HCT116 (cell line): Measurements from ENCODE around the gene CDKAL1. TPM values are rescaled to one million over a fixed set of nuclear protein-coding genes. Genes with fewer than 3 reads are reported as not detected.

ENCODE experiments used
- ATAC-seq: fragments of 200-7000 bp; cut with Tn5 transposase; 2 replicates; pipeline ENCODE4 v1.9.1; 2020; ENCODE audit warnings: mild to moderate bottlenecking, moderate library complexity
- BruUV-seq: library from RNA; stranded (reverse); fragments of 400-500 nt; replicated peaks from 2 replicates; lab custom pipeline; 2021; lab: Mats Ljungman, UMichigan
- CTCF ChIA-PET: fragments of 300-600 bp; sonication (Branson Sonifier 250); formaldehyde crosslinking; loops from one replicate; lab custom pipeline; 2021; ENCODE audit warnings: antibody characterized with exemption; lab: Charles Lee
- POLR2A ChIA-PET: fragments of 300-600, 350-600 bp; sonication (Branson Sonifier 250); formaldehyde crosslinking; loops from one replicate; lab custom pipeline; 2021; ENCODE audit warnings: antibody characterized with exemption; lab: Charles Lee
- RAD21 ChIA-PET, 2 experiments: fragments of 300-600 bp; sonication (Branson Sonifier 250); formaldehyde crosslinking; loops; one replicate each; lab custom pipeline; 2023; ENCODE audit warnings: low total read pairs in 2 of 2; ENCODE audit not compliant: uncharacterized antibody in 2 of 2, unreplicated experiment in 2 of 2, low non-redundant PET in 1 of 2; lab: Charles Lee
- DNase-seq: peaks from one replicate; pipeline ENCODE4 v3.0.0-alpha.2; 2010; ENCODE audit warnings: low read depth, low spot score
- H2AFZ ChIP-seq: fragments of 200-600 bp; shearing (Covaris generic), sonication (generic); 2 replicates; pipeline ENCODE4 v1.6.1; 2017; ENCODE audit warnings: low read depth, mixed run types, mixed read lengths, antibody characterized with exemption, low read length; ENCODE audit not compliant: poor library complexity, severe bottlenecking
- H3K27ac ChIP-seq: 2 replicates; pipeline ENCODE4 v1.5.1; 2012; ENCODE audit warnings: low read depth, low read length
- H3K27me3 ChIP-seq: fragments of 200-600 bp; sonication (generic); 2 replicates; pipeline ENCODE4 v1.6.1; 2016; ENCODE audit warnings: mixed run types, low read length, mixed read lengths; ENCODE audit not compliant: insufficient read depth
- H3K36me3 ChIP-seq, 2 experiments: fragments of 200-500 bp in 1 of 2; fragments of 200-600 bp in 1 of 2; sonication (Bioruptor generic) in 1 of 2; sonication (generic) in 1 of 2; 2 replicates each; pipeline versions ENCODE4 v1.5.1 to v1.6.1; 2014 to 2016; ENCODE audit warnings: low read length in 2 of 2, inconsistent platforms in 1 of 2, mixed read lengths in 1 of 2, mixed run types in 1 of 2; ENCODE audit not compliant: insufficient read depth in 2 of 2, control insufficient read depth in 1 of 2
- H3K4me1 ChIP-seq, 2 experiments: fragments of 200-600 bp in 1 of 2; sonication (generic) in 1 of 2; 2 replicates each; pipeline versions ENCODE4 v1.5.1 to v1.6.1; 2012 to 2017; ENCODE audit warnings: low read length in 2 of 2, inconsistent platforms in 1 of 2, mild to moderate bottlenecking in 1 of 2, mixed read lengths in 1 of 2, mixed run types in 1 of 2, moderate library complexity in 1 of 2; ENCODE audit not compliant: insufficient read depth in 2 of 2, control insufficient read depth in 1 of 2
- H3K4me2 ChIP-seq: fragments of 200-600 bp; sonication (generic); 2 replicates; pipeline ENCODE4 v1.6.1; 2017; ENCODE audit warnings: mixed run types, low read length, mixed read lengths
- H3K4me3 ChIP-seq, 2 experiments: fragments of 200-600 bp in 1 of 2; sonication (generic) in 1 of 2; replicated peaks in 1 of 2; 2 replicates each; pipeline ENCODE4 v1.5.1; 2011 to 2016; ENCODE audit warnings: low read length in 2 of 2, control low read depth in 1 of 2, low read depth in 1 of 2, mild to moderate bottlenecking in 1 of 2, mixed read lengths in 1 of 2, mixed run types in 1 of 2
- H3K79me2 ChIP-seq: fragments of 200-600 bp; sonication (generic); 2 replicates; pipeline ENCODE4 v1.6.1; 2017; ENCODE audit warnings: mild to moderate bottlenecking, mixed run types, low read length, moderate library complexity, mixed read lengths; ENCODE audit not compliant: insufficient read depth
- H3K9ac ChIP-seq: fragments of 200-600 bp; sonication (generic); 2 replicates; pipeline ENCODE4 v1.6.1; 2016; ENCODE audit warnings: low read length, mixed read lengths
- H3K9me2 ChIP-seq: fragments of 200-600 bp; sonication (generic), shearing (Covaris generic); 2 replicates; pipeline ENCODE4 v1.6.1; 2017; ENCODE audit warnings: mixed run types, mild to moderate bottlenecking, moderate library complexity; ENCODE audit not compliant: insufficient read depth
- H3K9me3 ChIP-seq, 2 experiments: fragments of 200-500 bp in 1 of 2; fragments of 200-600 bp in 1 of 2; sonication (Bioruptor generic) in 1 of 2; sonication (generic) in 1 of 2; 2 replicates each; pipeline ENCODE4 v1.6.1; 2014 to 2017; ENCODE audit warnings: low read length in 2 of 2, mixed read lengths in 2 of 2, inconsistent platforms in 1 of 2, low read depth in 1 of 2, mild to moderate bottlenecking in 1 of 2, mixed run types in 1 of 2, moderate library complexity in 1 of 2; ENCODE audit not compliant: control insufficient read depth in 1 of 2, insufficient read depth in 1 of 2
- H4K20me1 ChIP-seq: fragments of 200-600 bp; sonication (generic), shearing (Covaris generic); 2 replicates; pipeline ENCODE4 v1.6.1; 2017; ENCODE audit warnings: mixed run types, mild to moderate bottlenecking, moderate library complexity; ENCODE audit not compliant: insufficient read depth
- ELF1 ChIP-seq: IDR thresholded peaks from 2 replicates; pipeline ENCODE4 v1.6.1; 2012; ENCODE audit warnings: low read depth, borderline replicate concordance
- EZH2 ChIP-seq: fragments of 200-600 bp; sonication (generic); IDR thresholded peaks from 2 replicates; pipeline ENCODE4 v1.6.1; 2017; ENCODE audit warnings: antibody characterized with exemption, mixed run types
- POLR2A ChIP-seq: IDR thresholded peaks from 2 replicates; pipeline ENCODE4 v1.7.0; 2011; ENCODE audit warnings: borderline replicate concordance; ENCODE audit not compliant: insufficient read depth, insufficient read length; ENCODE audit errors: extremely low read depth
- SIN3A ChIP-seq: IDR thresholded peaks from 2 replicates; pipeline ENCODE4 v1.6.1; 2012; ENCODE audit warnings: low read depth
- TCF7L2 ChIP-seq: IDR thresholded peaks from 2 replicates; pipeline ENCODE4 v1.7.0; 2011; ENCODE audit warnings: borderline replicate concordance, inconsistent platforms; ENCODE audit not compliant: insufficient read depth, insufficient read length; ENCODE audit errors: extremely low read depth
- YY1 ChIP-seq: IDR thresholded peaks from 2 replicates; pipeline ENCODE4 v1.6.1; 2011; ENCODE audit warnings: low read length, low read depth, moderate library complexity, mild to moderate bottlenecking; ENCODE audit not compliant: insufficient replicate concordance; ENCODE audit errors: extremely low read depth
- ZFX ChIP-seq: fragments of 450-650 bp; IDR thresholded peaks from 2 replicates; pipeline ENCODE4 v1.6.1; 2017
- ZNF274 ChIP-seq: fragments of 200-500 bp; sonication (Bioruptor generic); IDR thresholded peaks from 2 replicates; pipeline ENCODE4 v1.6.1; 2014; ENCODE audit warnings: mild to moderate bottlenecking, low read depth, low read length, inconsistent platforms
- intact Hi-C: fragments of 100-400 bp; cut with micrococcal nuclease; formaldehyde crosslinking; loops from 2 replicates; pipeline ENCODE4 v1.10.0; 2022
- total RNA-seq: library from RNA; stranded (reverse); gene quantifications from one replicate; pipeline ENCODE4 v1.2.1, GENCODE V29; 2021; ENCODE audit not compliant: unreplicated experiment
- TF ChIP-seq, protein P1 (sequence below): IDR thresholded peaks from 2 replicates; pipeline ENCODE4 v1.6.1; 2012; ENCODE audit warnings: low read depth
- TF ChIP-seq, protein P2 (sequence below), 3 experiments: fragments of 200-600 bp in 1 of 3; sonication (generic) in 1 of 3; IDR thresholded peaks in 2 of 3; conservative IDR thresholded peaks in 1 of 3; 2 replicates each; pipeline ENCODE4 v1.5.1; 2012 to 2017; ENCODE audit warnings: low read depth in 2 of 3, low read length in 2 of 3, antibody characterized with exemption in 1 of 3, borderline replicate concordance in 1 of 3, control low read depth in 1 of 3, mild to moderate bottlenecking in 1 of 3, mixed read lengths in 1 of 3, mixed run types in 1 of 3, moderate library complexity in 1 of 3; ENCODE audit not compliant: insufficient read depth in 1 of 3
- TF ChIP-seq, protein P3 (sequence below): IDR thresholded peaks from 2 replicates; pipeline ENCODE4 v1.6.1; 2012

CDKAL1 gene
- total RNA-seq, 1 experiment from 2014 or later = 14.9 TPM

- ATAC-seq = no peak
- Histone ChIP-seq H4K20me1 (no peaks in the 10 kb centered on the region), H3K4me1 (peaks cover 36 to 45% of the 10 kb centered on the region in 2 experiments), H3K9ac (no peak overlapping the region)
- DNase-seq = no peak
- CTCF ChIA-PET = no interaction called here
- TF ChIP-seq, protein P1, sequence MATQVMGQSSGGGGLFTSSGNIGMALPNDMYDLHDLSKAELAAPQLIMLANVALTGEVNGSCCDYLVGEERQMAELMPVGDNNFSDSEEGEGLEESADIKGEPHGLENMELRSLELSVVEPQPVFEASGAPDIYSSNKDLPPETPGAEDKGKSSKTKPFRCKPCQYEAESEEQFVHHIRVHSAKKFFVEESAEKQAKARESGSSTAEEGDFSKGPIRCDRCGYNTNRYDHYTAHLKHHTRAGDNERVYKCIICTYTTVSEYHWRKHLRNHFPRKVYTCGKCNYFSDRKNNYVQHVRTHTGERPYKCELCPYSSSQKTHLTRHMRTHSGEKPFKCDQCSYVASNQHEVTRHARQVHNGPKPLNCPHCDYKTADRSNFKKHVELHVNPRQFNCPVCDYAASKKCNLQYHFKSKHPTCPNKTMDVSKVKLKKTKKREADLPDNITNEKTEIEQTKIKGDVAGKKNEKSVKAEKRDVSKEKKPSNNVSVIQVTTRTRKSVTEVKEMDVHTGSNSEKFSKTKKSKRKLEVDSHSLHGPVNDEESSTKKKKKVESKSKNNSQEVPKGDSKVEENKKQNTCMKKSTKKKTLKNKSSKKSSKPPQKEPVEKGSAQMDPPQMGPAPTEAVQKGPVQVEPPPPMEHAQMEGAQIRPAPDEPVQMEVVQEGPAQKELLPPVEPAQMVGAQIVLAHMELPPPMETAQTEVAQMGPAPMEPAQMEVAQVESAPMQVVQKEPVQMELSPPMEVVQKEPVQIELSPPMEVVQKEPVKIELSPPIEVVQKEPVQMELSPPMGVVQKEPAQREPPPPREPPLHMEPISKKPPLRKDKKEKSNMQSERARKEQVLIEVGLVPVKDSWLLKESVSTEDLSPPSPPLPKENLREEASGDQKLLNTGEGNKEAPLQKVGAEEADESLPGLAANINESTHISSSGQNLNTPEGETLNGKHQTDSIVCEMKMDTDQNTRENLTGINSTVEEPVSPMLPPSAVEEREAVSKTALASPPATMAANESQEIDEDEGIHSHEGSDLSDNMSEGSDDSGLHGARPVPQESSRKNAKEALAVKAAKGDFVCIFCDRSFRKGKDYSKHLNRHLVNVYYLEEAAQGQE = no peak
- TF ChIP-seq TCF7L2 = no peak
- TF ChIP-seq, all 23 proteins: peak for 0
- ChIA-PET RAD21 (no interaction called here), POLR2A (interaction anchor here (0.7 kb wide), 1 partner anchor 715 kb away, joined by 3 read pairs; no protein-coding TSS in a partner anchor)
- intact Hi-C loops = no loop called here
- no peak overlapping the region for H2AFZ ChIP-seq
- H3K4me2 ChIP-seq = no peak overlapping the region
- H3K27me3 ChIP-seq = no peaks in the 10 kb centered on the region
- no peaks in the 10 kb centered on the region for H3K9me2 ChIP-seq
- H3K36me3 ChIP-seq = no peaks in the 10 kb centered on the region
- H3K27ac ChIP-seq = no peak overlapping the region
- no peak overlapping the region for H3K4me3 ChIP-seq
- no peaks in the 10 kb centered on the region for H3K79me2 ChIP-seq
- peaks cover 0 to 7% of the 10 kb centered on the region in 2 experiments; a peak in 2 of 4 replicates for H3K9me3 ChIP-seq
- BruUV-seq = no TSS peak
Measured at GRCh38 chr6:20881365-20881764, 347.1 kb downstream of the CDKAL1 start.

- RAD21 ChIA-PET = no interaction called here
- H2AFZ ChIP-seq = no peak overlapping the region
- peaks cover 0 to 7% of the 10 kb centered on the region in 2 experiments; a peak in 2 of 4 replicates for H3K9me3 ChIP-seq
- no peak overlapping the region for H3K9ac ChIP-seq
- intact Hi-C loops = no loop called here
- POLR2A ChIA-PET = no interaction called here
- no peak for ATAC-seq
- H3K79me2 ChIP-seq = no peaks in the 10 kb centered on the region
- CTCF ChIA-PET = no interaction called here
- no peaks in the 10 kb centered on the region for H3K9me2 ChIP-seq
- H3K36me3 ChIP-seq = no peaks in the 10 kb centered on the region
- no peak overlapping the region for H3K4me3 ChIP-seq
- no peak overlapping the region for H3K4me2 ChIP-seq
- H3K27ac ChIP-seq = no peak overlapping the region
- H3K27me3 ChIP-seq = no peaks in the 10 kb centered on the region
- H3K4me1 ChIP-seq = peaks cover 30 to 39% of the 10 kb centered on the region in 2 experiments
- no peak for DNase-seq
- no TSS peak for BruUV-seq
- no peaks in the 10 kb centered on the region for H4K20me1 ChIP-seq
- TF ChIP-seq SIN3A = no peak
- TF ChIP-seq ELF1 = no peak
- TF ChIP-seq ZNF274 = no peak
- TF ChIP-seq, protein P2, sequence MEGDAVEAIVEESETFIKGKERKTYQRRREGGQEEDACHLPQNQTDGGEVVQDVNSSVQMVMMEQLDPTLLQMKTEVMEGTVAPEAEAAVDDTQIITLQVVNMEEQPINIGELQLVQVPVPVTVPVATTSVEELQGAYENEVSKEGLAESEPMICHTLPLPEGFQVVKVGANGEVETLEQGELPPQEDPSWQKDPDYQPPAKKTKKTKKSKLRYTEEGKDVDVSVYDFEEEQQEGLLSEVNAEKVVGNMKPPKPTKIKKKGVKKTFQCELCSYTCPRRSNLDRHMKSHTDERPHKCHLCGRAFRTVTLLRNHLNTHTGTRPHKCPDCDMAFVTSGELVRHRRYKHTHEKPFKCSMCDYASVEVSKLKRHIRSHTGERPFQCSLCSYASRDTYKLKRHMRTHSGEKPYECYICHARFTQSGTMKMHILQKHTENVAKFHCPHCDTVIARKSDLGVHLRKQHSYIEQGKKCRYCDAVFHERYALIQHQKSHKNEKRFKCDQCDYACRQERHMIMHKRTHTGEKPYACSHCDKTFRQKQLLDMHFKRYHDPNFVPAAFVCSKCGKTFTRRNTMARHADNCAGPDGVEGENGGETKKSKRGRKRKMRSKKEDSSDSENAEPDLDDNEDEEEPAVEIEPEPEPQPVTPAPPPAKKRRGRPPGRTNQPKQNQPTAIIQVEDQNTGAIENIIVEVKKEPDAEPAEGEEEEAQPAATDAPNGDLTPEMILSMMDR (IDR thresholded peaks at IDR 0.05 in 2 of 3, conservative IDR thresholded peaks at IDR 0.05 in 1 of 3; ENCODE audit: borderline replicate concordance in 1 of 3, insufficient read depth in 1 of 3, low read depth in 2 of 3, low read length in 2 of 3) = no peak
- no peak for TF ChIP-seq POLR2A
- no peak for TF ChIP-seq EZH2
- TF ChIP-seq, protein P3, sequence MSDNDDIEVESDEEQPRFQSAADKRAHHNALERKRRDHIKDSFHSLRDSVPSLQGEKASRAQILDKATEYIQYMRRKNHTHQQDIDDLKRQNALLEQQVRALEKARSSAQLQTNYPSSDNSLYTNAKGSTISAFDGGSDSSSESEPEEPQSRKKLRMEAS = no peak
- no peak for TF ChIP-seq ZFX
- TF ChIP-seq YY1 = no peak
Measured at GRCh38 chr6:20882014-20882413, 347.8 kb downstream of the CDKAL1 start.
